Colonic mucosa (tissue), 4 donors: ENCODE measurements around the gene SLC27A4. TPM values are rescaled to one million over a fixed set of nuclear protein-coding genes. Genes with fewer than 3 reads are reported as not detected.

Experiments used
- DNase-seq: peaks from one replicate; pipeline ENCODE4 v3.0.0-alpha.2; 2020
- H3K27ac ChIP-seq: fragments of 200-600 bp; one replicate; pipeline ENCODE4 v1.8.0; 2021
- H3K27me3 ChIP-seq: fragments of 200-600 bp; one replicate; pipeline ENCODE4 v1.8.0; 2021
- H3K36me3 ChIP-seq: fragments of 200-600 bp; one replicate; pipeline ENCODE4 v1.8.0; 2021
- H3K4me1 ChIP-seq: fragments of 200-600 bp; one replicate; pipeline ENCODE4 v1.8.0; 2021; ENCODE audit warnings: mild to moderate bottlenecking
- H3K4me3 ChIP-seq: fragments of 200-600 bp; one replicate; pipeline ENCODE4 v1.8.0; 2021
- H3K9ac ChIP-seq, 2 donors: one replicate each; pipeline ENCODE4 v1.7.0; 2013; ENCODE audit warnings: control low read depth in 2 of 2, low read depth in 2 of 2, low read length in 2 of 2
- H3K9me3 ChIP-seq: fragments of 200-600 bp; one replicate; pipeline ENCODE4 v1.8.0; 2021
- CTCF ChIP-seq: fragments of 200-600 bp; IDR thresholded peaks from one replicate; pipeline ENCODE4 v1.8.0; 2022; ENCODE audit warnings: antibody characterized with exemption, mild to moderate bottlenecking
- intact Hi-C: fragments of 100-400 bp; cut with DNase I; formaldehyde crosslinking; loops from one replicate; pipeline ENCODE4 v1.14.1; 2022
- total RNA-seq, 2 donors: library from RNA; stranded (reverse); fragmentation: NEBNext Ultra II Directional in 1 of 2; extraction: Animal tissue kit (Norgen Biotek cat#: 25700) in 1 of 2; gene quantifications; one replicate each; pipeline ENCODE4 v1.2.1, GENCODE V29; 2021
- donor health status: healthy.
- donor health status: DM: no; HTN: no; CAD: no.
- donor health status: DM: no; HTN: no; CAD: no.

The SLC27A4 gene
- total RNA-seq, 2 donors from 2014 or later: 26.8 to 68.3 TPM

DNA sequence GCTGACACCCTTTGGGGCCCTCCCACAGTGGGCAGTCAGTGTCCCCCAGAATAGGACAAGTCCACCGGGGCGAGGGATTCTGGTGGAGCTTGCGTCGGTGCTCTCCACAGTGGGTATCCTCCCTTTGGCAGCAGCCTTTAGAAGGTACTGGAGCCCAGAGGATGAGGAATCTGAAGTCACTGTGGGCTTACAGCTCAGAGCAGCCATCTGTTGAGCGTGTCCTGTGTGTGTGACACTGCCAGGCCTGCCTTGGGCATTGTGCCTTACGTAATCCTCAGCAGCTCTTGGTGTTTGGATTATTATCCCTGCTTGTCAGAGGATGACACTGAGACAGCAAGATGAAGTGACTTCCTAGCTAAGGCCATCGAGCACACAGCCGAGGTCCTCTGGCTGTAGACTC, 43.5 kb downstream of the SLC27A4 start:
- H3K9me3 ChIP-seq: no peaks in the 10 kb centered on the region
- no peak overlapping the region for H3K9ac ChIP-seq
- no peak for TF ChIP-seq CTCF
- no peaks in the 10 kb centered on the region for H3K4me1 ChIP-seq
- no peak overlapping the region for H3K4me3 ChIP-seq
- no peak overlapping the region for H3K27ac ChIP-seq
- intact Hi-C loops: loop anchor here (5.0 kb wide), 1 partner anchor 146 kb away; no protein-coding TSS in a partner anchor
- H3K27me3 ChIP-seq: no peaks in the 10 kb centered on the region
- DNase-seq: no peak
- H3K36me3 ChIP-seq: peaks cover 5% of the 10 kb centered on the region

GRCh38 chr9:128384801-128385495, 44.6 kb downstream of the SLC27A4 start:
- no peak for DNase-seq
- H3K36me3 ChIP-seq: peaks cover 5% of the 10 kb centered on the region
- no peak for TF ChIP-seq CTCF
- H3K4me3 ChIP-seq: no peak overlapping the region
- no peaks in the 10 kb centered on the region for H3K4me1 ChIP-seq
- H3K9me3 ChIP-seq: no peaks in the 10 kb centered on the region
- H3K27ac ChIP-seq: no peak overlapping the region
- H3K9ac ChIP-seq: no peak overlapping the region
- intact Hi-C loops: loop anchor here (5.0 kb wide), 1 partner anchor 148 kb away; no protein-coding TSS in a partner anchor
- H3K27me3 ChIP-seq: no peaks in the 10 kb centered on the region

GRCh38 chr9:128385496-128386460, 45.5 kb downstream of the SLC27A4 start:
- no peaks in the 10 kb centered on the region for H3K27me3 ChIP-seq
- DNase-seq: no peak
- H3K4me3 ChIP-seq: no peak overlapping the region
- intact Hi-C loops: no loop called here
- no peak overlapping the region for H3K27ac ChIP-seq
- no peaks in the 10 kb centered on the region for H3K9me3 ChIP-seq
- no peak for TF ChIP-seq CTCF
- H3K36me3 ChIP-seq: peaks cover 5% of the 10 kb centered on the region
- no peak overlapping the region for H3K9ac ChIP-seq
- no peaks in the 10 kb centered on the region for H3K4me1 ChIP-seq

- Histone ChIP-seq H3K27me3 (no peaks in the 10 kb centered on the region), H3K27ac (no peak overlapping the region), H3K36me3 (peaks cover 5% of the 10 kb centered on the region), H3K4me3 (no peak overlapping the region), H3K4me1 (no peaks in the 10 kb centered on the region), H3K9me3 (no peaks in the 10 kb centered on the region), H3K9ac (no peak overlapping the region)
- TF ChIP-seq CTCF: no peak
- DNase-seq: no peak
- intact Hi-C loops: no loop called here
Observed at GRCh38 chr9:128388150-128388549, 47.8 kb downstream of the SLC27A4 start.

DNA sequence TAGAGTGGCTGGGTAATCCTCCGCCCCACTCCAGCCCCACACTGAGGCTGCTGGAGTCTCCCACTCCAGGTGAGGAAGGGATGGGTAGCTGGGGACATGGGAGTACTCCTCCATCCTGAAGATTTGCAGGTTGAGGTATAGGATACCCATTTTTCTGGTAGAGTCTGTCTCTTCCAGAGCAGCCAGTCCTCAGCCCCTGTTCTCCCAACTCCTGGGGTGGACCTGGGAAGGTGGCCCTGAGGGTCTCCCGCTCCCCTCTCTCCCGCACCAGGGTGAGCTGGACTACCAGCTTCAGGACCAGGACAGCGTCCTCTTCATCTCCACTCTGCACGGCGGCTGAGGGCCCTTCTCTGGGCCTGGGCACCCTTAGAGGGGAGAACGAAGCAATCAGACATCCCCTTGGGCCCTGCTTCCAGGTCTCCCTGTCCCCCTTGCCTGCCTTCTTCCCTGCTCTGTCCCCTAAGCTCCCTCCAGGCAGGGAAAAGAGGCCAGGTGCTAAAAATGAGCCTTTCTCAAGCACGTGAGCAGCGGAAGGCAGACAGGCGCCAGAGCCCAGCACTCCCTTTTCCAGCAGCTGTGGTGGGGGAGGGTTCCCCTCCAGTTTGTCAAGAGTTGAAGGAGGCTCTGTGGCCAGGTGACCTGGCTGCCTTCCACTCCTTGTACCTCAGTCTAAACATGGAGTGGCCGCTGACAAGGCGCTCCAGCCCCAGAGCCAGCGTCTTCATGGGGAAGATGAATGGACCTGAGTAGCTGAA, 49.2 kb downstream of the SLC27A4 start:
- no peak overlapping the region for H3K9ac ChIP-seq
- H3K27me3 ChIP-seq: no peaks in the 10 kb centered on the region
- no peak for TF ChIP-seq CTCF
- intact Hi-C loops: no loop called here
- H3K27ac ChIP-seq: no peak overlapping the region
- no peak overlapping the region for H3K4me3 ChIP-seq
- no peaks in the 10 kb centered on the region for H3K9me3 ChIP-seq
- no peaks in the 10 kb centered on the region for H3K4me1 ChIP-seq
- H3K36me3 ChIP-seq: peaks cover 5% of the 10 kb centered on the region
- DNase-seq: no peak
